Measurements from ENCODE around the gene NCR3LG1.

DNA sequence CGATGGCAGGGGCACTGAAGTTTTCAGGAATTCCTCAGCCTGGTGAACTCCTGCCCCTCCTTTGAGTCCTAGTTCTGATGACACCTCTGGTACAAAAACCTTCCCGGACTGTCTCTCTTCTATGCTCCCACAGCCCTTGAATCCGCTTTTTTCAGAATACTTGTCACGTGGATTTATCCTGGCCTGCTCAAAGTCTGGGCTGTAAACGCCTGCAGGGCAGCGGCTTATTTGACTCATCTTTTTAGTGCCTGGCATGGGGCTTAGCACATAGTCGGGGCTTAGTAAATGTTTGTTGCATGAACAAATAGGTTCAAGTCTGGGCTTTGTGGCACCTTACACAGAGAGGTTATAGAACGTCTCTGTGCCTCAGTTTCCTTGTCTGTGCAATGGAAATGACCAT lies 50.2 kb downstream of the NCR3LG1 start:
- TF ChIP-seq, protein P1, sequence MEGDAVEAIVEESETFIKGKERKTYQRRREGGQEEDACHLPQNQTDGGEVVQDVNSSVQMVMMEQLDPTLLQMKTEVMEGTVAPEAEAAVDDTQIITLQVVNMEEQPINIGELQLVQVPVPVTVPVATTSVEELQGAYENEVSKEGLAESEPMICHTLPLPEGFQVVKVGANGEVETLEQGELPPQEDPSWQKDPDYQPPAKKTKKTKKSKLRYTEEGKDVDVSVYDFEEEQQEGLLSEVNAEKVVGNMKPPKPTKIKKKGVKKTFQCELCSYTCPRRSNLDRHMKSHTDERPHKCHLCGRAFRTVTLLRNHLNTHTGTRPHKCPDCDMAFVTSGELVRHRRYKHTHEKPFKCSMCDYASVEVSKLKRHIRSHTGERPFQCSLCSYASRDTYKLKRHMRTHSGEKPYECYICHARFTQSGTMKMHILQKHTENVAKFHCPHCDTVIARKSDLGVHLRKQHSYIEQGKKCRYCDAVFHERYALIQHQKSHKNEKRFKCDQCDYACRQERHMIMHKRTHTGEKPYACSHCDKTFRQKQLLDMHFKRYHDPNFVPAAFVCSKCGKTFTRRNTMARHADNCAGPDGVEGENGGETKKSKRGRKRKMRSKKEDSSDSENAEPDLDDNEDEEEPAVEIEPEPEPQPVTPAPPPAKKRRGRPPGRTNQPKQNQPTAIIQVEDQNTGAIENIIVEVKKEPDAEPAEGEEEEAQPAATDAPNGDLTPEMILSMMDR (IDR thresholded peaks at IDR 0.05; ENCODE audit: control extremely low read depth in 1 of 3, insufficient read depth in 1 of 3, low read depth in 1 of 3, low read length in 3 of 3) = no peak
- TF ChIP-seq RAD21 (IDR thresholded peaks at IDR 0.05 in 1 of 2, conservative IDR thresholded peaks at IDR 0.05 in 1 of 2; ENCODE audit: low read depth in 2 of 2, low read length in 2 of 2) (no peak), CHD1 (IDR thresholded peaks at IDR 0.05; ENCODE audit: low read depth, low read length) (no peak), JUN (IDR thresholded peaks at IDR 0.05; ENCODE audit: low read depth, low read length) (no peak), CREB1 (IDR thresholded peaks at IDR 0.05) (no peak), CHD2 (IDR thresholded peaks at IDR 0.05; ENCODE audit: low read length) (no peak), TAF1 (IDR thresholded peaks at IDR 0.05; ENCODE audit: low read depth, low read length) (no peak), SUZ12 (IDR thresholded peaks at IDR 0.05; ENCODE audit: low read length) (no peak), SP1 (IDR thresholded peaks at IDR 0.05; ENCODE audit: low read depth, low read length) (no peak)
- TF ChIP-seq, protein P2, sequence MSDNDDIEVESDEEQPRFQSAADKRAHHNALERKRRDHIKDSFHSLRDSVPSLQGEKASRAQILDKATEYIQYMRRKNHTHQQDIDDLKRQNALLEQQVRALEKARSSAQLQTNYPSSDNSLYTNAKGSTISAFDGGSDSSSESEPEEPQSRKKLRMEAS (IDR thresholded peaks at IDR 0.05) = no peak

Data from H1 (cell line).